IMR-90 (cell line): Measurements from ENCODE around the gene CNTN4. TPM values are rescaled to one million over a fixed set of nuclear protein-coding genes. Genes with fewer than 3 reads are reported as not detected.

Experiments
- ATAC-seq: fragments of 200-7000 bp; cut with Tn5 transposase; 2 replicates; pipeline ENCODE4 v1.9.1; 2020; ENCODE audit warnings: low read depth, mild to moderate bottlenecking, moderate library complexity
- BruUV-seq: library from RNA; stranded (reverse); fragments of 400-500 nt; replicated peaks from 2 replicates; lab custom pipeline; 2021; lab: Mats Ljungman, UMichigan
- CTCF ChIA-PET: fragments of 300-600 bp; formaldehyde crosslinking; extraction: SDS; loops from one replicate; lab custom pipeline; 2021; ENCODE audit warnings: antibody characterized with exemption; lab: Yijun Ruan, JAX
- POLR2A ChIA-PET: fragments of 300-600 bp; sonication (Branson Sonifier 250); formaldehyde crosslinking; loops from one replicate; lab custom pipeline; 2022; ENCODE audit warnings: antibody characterized with exemption; ENCODE audit not compliant: unreplicated experiment; lab: Charles Lee
- DNase-seq: peaks from one replicate; pipeline ENCODE4 v3.0.0; 2013
- H2AFZ ChIP-seq: replicated peaks from 2 replicates; pipeline ENCODE3; 2013; ENCODE audit warnings: low read length, mild to moderate bottlenecking; ENCODE audit not compliant: poor library complexity
- H2AK5ac ChIP-seq: 2 replicates; pipeline ENCODE4 v1.6.1; 2013; ENCODE audit warnings: low read depth, low read length, inconsistent platforms
- H2AK9ac ChIP-seq: replicated peaks from 2 replicates; pipeline ENCODE3; 2013; ENCODE audit warnings: mild to moderate bottlenecking, low read depth, low read length, moderate library complexity; ENCODE audit not compliant: poor library complexity
- H2BK120ac ChIP-seq: 2 replicates; pipeline ENCODE4 v1.6.1; 2013; ENCODE audit warnings: low read depth, low read length, inconsistent platforms
- H2BK15ac ChIP-seq: 3 replicates; pipeline ENCODE4 v1.6.1; 2013; ENCODE audit warnings: low read depth, low read length, inconsistent platforms
- H2BK20ac ChIP-seq: 2 replicates; pipeline ENCODE4 v1.6.1; 2013; ENCODE audit warnings: low read depth, mild to moderate bottlenecking, inconsistent platforms, low read length, moderate library complexity
- H2BK5ac ChIP-seq: 2 replicates; pipeline ENCODE4 v1.6.1; 2013; ENCODE audit warnings: mild to moderate bottlenecking, low read depth, low read length, inconsistent platforms; ENCODE audit not compliant: poor library complexity, severe bottlenecking
- H3K14ac ChIP-seq: replicated peaks from 2 replicates; pipeline ENCODE4 v1.6.1; 2013; ENCODE audit warnings: low read depth, low read length, inconsistent platforms
- H3K18ac ChIP-seq: 2 replicates; pipeline ENCODE4 v1.6.1; 2013; ENCODE audit warnings: low read depth, low read length, control low read depth
- H3K23ac ChIP-seq: 2 replicates; pipeline ENCODE4 v1.6.1; 2013; ENCODE audit warnings: low read depth, low read length, inconsistent platforms
- H3K27ac ChIP-seq: 2 replicates; pipeline ENCODE4 v1.5.1; 2013; ENCODE audit warnings: mild to moderate bottlenecking, control low read depth, low read length; ENCODE audit not compliant: insufficient read depth
- H3K27me3 ChIP-seq: 2 replicates; pipeline ENCODE4 v1.6.1; 2013; ENCODE audit warnings: low read length; ENCODE audit not compliant: control insufficient read depth, insufficient read depth
- H3K36me3 ChIP-seq: 2 replicates; pipeline ENCODE4 v1.6.1; 2013; ENCODE audit warnings: low read length, mixed read lengths; ENCODE audit not compliant: control insufficient read depth, insufficient read depth
- H3K4ac ChIP-seq: 2 replicates; pipeline ENCODE4 v1.6.1; 2013; ENCODE audit warnings: low read depth, low read length, inconsistent platforms
- H3K4me1 ChIP-seq: 2 replicates; pipeline ENCODE4 v1.6.1; 2013; ENCODE audit warnings: low read length, mixed read lengths; ENCODE audit not compliant: control insufficient read depth, insufficient read depth
- H3K4me2 ChIP-seq: 2 replicates; pipeline ENCODE4 v1.6.1; 2013; ENCODE audit warnings: low read depth, mild to moderate bottlenecking, control low read depth, low read length, moderate library complexity
- H3K4me3 ChIP-seq: 2 replicates; pipeline ENCODE4 v1.5.1; 2013; ENCODE audit warnings: low read depth, mild to moderate bottlenecking, control low read depth, low read length, moderate library complexity; ENCODE audit not compliant: insufficient read depth
- H3K56ac ChIP-seq: 2 replicates; pipeline ENCODE4 v1.6.1; 2013; ENCODE audit warnings: low read length, inconsistent platforms; ENCODE audit not compliant: insufficient read depth; ENCODE audit errors: extremely low read depth
- H3K79me1 ChIP-seq, 2 experiments: 2 replicates each; pipeline ENCODE4 v1.6.1; 2013; ENCODE audit warnings: low read length in 2 of 2, inconsistent platforms in 1 of 2, low read depth in 1 of 2
- H3K9ac ChIP-seq: 2 replicates; pipeline ENCODE4 v1.6.1; 2013; ENCODE audit warnings: low read depth, low read length, control low read depth
- H3K9me1 ChIP-seq: 2 replicates; pipeline ENCODE4 v1.6.1; 2013; ENCODE audit warnings: low read length, inconsistent platforms; ENCODE audit not compliant: insufficient read depth
- H3K9me3 ChIP-seq: 2 replicates; pipeline ENCODE4 v1.6.1; 2013; ENCODE audit warnings: low read length; ENCODE audit not compliant: control insufficient read depth, insufficient read depth
- H4K20me1 ChIP-seq: 2 replicates; pipeline ENCODE4 v1.6.1; 2013; ENCODE audit warnings: low read length, inconsistent platforms; ENCODE audit not compliant: insufficient read depth
- H4K5ac ChIP-seq: 2 replicates; pipeline ENCODE4 v1.6.1; 2013; ENCODE audit warnings: mild to moderate bottlenecking, low read depth, low read length, control low read depth
- H4K8ac ChIP-seq, 2 experiments: 2 replicates each; pipeline ENCODE4 v1.6.1; 2013; ENCODE audit warnings: low read depth in 2 of 2, low read length in 2 of 2, control low read depth in 1 of 2, inconsistent platforms in 1 of 2
- H4K91ac ChIP-seq: 2 replicates; pipeline ENCODE4 v1.6.1; 2013; ENCODE audit warnings: low read depth, low read length, inconsistent platforms; ENCODE audit not compliant: insufficient read depth
- CHD1 ChIP-seq: IDR thresholded peaks from 2 replicates; pipeline ENCODE4 v1.6.1; 2012; ENCODE audit warnings: low read depth, low read length, improper control_type of control experiment
- FOS ChIP-seq: fragments of 150-350 bp; IDR thresholded peaks from 2 replicates; pipeline ENCODE4 v1.6.1; 2016; ENCODE audit warnings: low read depth, low read length
- MAFK ChIP-seq: IDR thresholded peaks from 2 replicates; pipeline ENCODE4 v1.6.1; 2012; ENCODE audit warnings: low read depth, low read length, improper control_type of control experiment
- MAZ ChIP-seq: IDR thresholded peaks from 2 replicates; pipeline ENCODE4 v1.6.1; 2012; ENCODE audit warnings: low read depth, mild to moderate bottlenecking, low read length, improper control_type of control experiment, moderate library complexity, borderline replicate concordance
- MXI1 ChIP-seq: IDR thresholded peaks from 2 replicates; pipeline ENCODE4 v1.6.1; 2012; ENCODE audit warnings: low read depth, mild to moderate bottlenecking, low read length, moderate library complexity, borderline replicate concordance
- NFE2L2 ChIP-seq: fragments of 150-350 bp; IDR thresholded peaks from 2 replicates; pipeline ENCODE4 v1.6.1; 2016; ENCODE audit warnings: low read depth, mild to moderate bottlenecking, low read length
- POLR2A ChIP-seq: IDR thresholded peaks from 2 replicates; pipeline ENCODE4 v1.6.1; 2012; ENCODE audit warnings: mild to moderate bottlenecking, low read depth, low read length
- RAD21 ChIP-seq: IDR thresholded peaks from 2 replicates; pipeline ENCODE4 v1.6.1; 2012; ENCODE audit warnings: low read length, improper control_type of control experiment
- RCOR1 ChIP-seq: IDR thresholded peaks from 2 replicates; pipeline ENCODE4 v1.6.1; 2012; ENCODE audit warnings: mild to moderate bottlenecking, low read length, improper control_type of control experiment; ENCODE audit not compliant: insufficient replicate concordance
- RFX5 ChIP-seq: IDR thresholded peaks from 2 replicates; pipeline ENCODE4 v1.8.0; 2012; ENCODE audit warnings: low read depth, mild to moderate bottlenecking, low read length, moderate library complexity
- SMC3 ChIP-seq: fragments of 150-350 bp; IDR thresholded peaks from 2 replicates; pipeline ENCODE4 v1.6.1; 2016; ENCODE audit warnings: low read depth, mild to moderate bottlenecking, antibody characterized with exemption, low read length, moderate library complexity
- WGBS, 2 experiments: methylation state at CpG; one replicate each; pipeline versions ENCODE4 v1.1.5 to v1.1.7; 2013; ENCODE audit warnings: missing lambda C conversion rate in 2 of 2; ENCODE audit not compliant: insufficient read length in 1 of 2; ENCODE audit errors: extremely low coverage in 2 of 2; 5-methylcytosine and 5-hydroxymethylcytosine counted together
- dilution Hi-C: fragments of 300-500 bp; cut with HindIII; formaldehyde crosslinking; loops from one replicate; pipeline ENCODE4 v1.14.3; 2018; ENCODE audit warnings: low sequenced_read_pairs; ENCODE audit not compliant: unreplicated experiment
- in situ Hi-C: fragments of 300-500 bp; cut with MboI; formaldehyde crosslinking; loops from 3 replicates; pipeline ENCODE4 v1.14.3; 2019; ENCODE audit warnings: low sequenced_read_pairs, inconsistent platforms, mixed read lengths
- intact Hi-C: fragments of 100-400 bp; cut with micrococcal nuclease; formaldehyde crosslinking; loops from 2 replicates; pipeline ENCODE4 v1.10.0; 2022
- polyA plus RNA-seq, 3 experiments: library from polyadenylated mRNA; depleted of rRNA; stranded (reverse); fragments of >200 nt; gene quantifications; 2 replicates each; pipeline ENCODE4 v1.2.3, GENCODE V29; 2012; ENCODE audit warnings: low replicate concordance in 1 of 3
- total RNA-seq: library from RNA; depleted of rRNA; stranded (reverse); fragments of >200 nt; gene quantifications from 2 replicates; pipeline ENCODE4 v1.2.3, GENCODE V29; 2012
- TF ChIP-seq, protein P1 (sequence below): fragments of 150-350 bp; IDR thresholded peaks from 2 replicates; pipeline ENCODE4 v1.6.1; 2017; ENCODE audit warnings: mild to moderate bottlenecking, antibody characterized with exemption, low read length, low read depth
- TF ChIP-seq, protein P2 (sequence below): conservative IDR thresholded peaks from 2 replicates; pipeline ENCODE4 v1.5.1; 2012; ENCODE audit warnings: mild to moderate bottlenecking, low read depth, low read length, improper control_type of control experiment

Gene CNTN4
- total and polyA plus RNA-seq, 2 of the 4 experiments (the other 2 are of a cell fraction): under 0.01 TPM; not detected in 1

DNA sequence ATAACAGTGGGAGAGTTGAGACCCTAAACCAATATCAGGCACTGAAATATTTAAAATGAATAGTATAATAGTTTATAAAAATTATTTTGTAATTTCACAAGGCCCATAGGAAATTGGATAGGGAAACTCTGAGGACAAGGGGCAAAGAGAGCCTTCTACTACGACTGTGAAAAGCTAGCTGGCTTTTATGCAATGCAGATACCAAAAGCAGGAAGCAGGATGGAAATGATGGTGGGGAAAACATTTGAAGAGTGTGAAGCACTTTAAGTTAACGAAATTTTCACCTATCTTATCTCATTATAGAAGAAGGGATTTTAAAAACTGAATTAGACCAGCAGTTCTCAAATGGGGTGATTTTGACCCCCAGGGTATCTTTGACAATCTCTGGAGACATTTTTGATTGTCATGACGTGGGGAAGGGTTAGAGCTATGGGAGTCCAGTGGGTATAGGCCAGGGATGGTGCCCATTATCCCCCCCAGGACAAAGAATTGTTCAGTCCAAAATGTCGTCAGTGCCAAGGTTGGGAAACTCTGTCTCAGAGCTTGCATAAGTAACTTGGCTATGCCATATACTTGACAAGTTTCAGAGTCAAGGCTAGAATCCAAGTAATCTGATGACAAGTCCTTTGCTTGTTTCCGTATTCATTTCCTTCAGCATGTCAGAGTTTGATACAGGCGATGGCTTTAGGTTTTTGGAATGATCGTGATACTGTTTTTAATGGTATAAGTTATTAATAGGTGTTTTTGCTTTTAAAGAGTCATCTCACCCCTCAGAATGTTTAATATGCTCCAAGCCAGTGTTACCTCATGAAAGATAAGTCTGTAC lies 885.6 kb downstream of the CNTN4 start:
- H3K56ac ChIP-seq: no peak overlapping the region
- 67% methylated on average over 1 of the region's 7 CpGs; no CpG with 5 or more reads in 1 of the 2 experiments for WGBS, 2 experiments
- no peak overlapping the region for H2BK5ac ChIP-seq
- BruUV-seq: no TSS peak
- H3K9ac ChIP-seq: no peak overlapping the region
- H2BK20ac ChIP-seq: no peak overlapping the region
- no peak overlapping the region for H3K14ac ChIP-seq
- no peak overlapping the region for H2AK9ac ChIP-seq
- no peak overlapping the region for H4K5ac ChIP-seq
- dilution Hi-C loops (no loop called here), in situ Hi-C loops (no loop called here), intact Hi-C loops (no loop called here)
- POLR2A ChIA-PET: no interaction called here
- no peaks in the 10 kb centered on the region for H3K36me3 ChIP-seq
- no peak overlapping the region for H3K23ac ChIP-seq
- no peak overlapping the region for H3K4ac ChIP-seq
- no peaks in the 10 kb centered on the region for H4K20me1 ChIP-seq
- no peaks in the 10 kb centered on the region for H3K27me3 ChIP-seq
- H3K4me1 ChIP-seq: no peaks in the 10 kb centered on the region
- H3K27ac ChIP-seq: no peak overlapping the region
- no peak overlapping the region for H3K4me2 ChIP-seq
- DNase-seq (no peak), ATAC-seq (no peak)
- H3K79me1 ChIP-seq: no peaks in the 10 kb centered on the region
- no peaks in the 10 kb centered on the region for H3K9me1 ChIP-seq
- peaks cover 6% of the 10 kb centered on the region for H3K9me3 ChIP-seq
- no peak overlapping the region for H3K4me3 ChIP-seq
- H3K18ac ChIP-seq: no peak overlapping the region
- H4K91ac ChIP-seq: no peak overlapping the region
- H2BK15ac ChIP-seq: no peak overlapping the region
- no peak overlapping the region for H4K8ac ChIP-seq
- no peak overlapping the region for H2AK5ac ChIP-seq
- TF ChIP-seq NFE2L2: no peak
- TF ChIP-seq CHD1: no peak
- no peak for TF ChIP-seq RFX5
- no peak for TF ChIP-seq RCOR1
- no peak for TF ChIP-seq MAZ
- TF ChIP-seq MAFK: no peak
- no peak for TF ChIP-seq POLR2A
- no peak for TF ChIP-seq RAD21
- TF ChIP-seq FOS: no peak
- TF ChIP-seq MXI1: no peak
- TF ChIP-seq SMC3: no peak
- TF ChIP-seq, protein P1, sequence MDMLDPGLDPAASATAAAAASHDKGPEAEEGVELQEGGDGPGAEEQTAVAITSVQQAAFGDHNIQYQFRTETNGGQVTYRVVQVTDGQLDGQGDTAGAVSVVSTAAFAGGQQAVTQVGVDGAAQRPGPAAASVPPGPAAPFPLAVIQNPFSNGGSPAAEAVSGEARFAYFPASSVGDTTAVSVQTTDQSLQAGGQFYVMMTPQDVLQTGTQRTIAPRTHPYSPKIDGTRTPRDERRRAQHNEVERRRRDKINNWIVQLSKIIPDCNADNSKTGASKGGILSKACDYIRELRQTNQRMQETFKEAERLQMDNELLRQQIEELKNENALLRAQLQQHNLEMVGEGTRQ: no peak
- TF ChIP-seq, protein P2, sequence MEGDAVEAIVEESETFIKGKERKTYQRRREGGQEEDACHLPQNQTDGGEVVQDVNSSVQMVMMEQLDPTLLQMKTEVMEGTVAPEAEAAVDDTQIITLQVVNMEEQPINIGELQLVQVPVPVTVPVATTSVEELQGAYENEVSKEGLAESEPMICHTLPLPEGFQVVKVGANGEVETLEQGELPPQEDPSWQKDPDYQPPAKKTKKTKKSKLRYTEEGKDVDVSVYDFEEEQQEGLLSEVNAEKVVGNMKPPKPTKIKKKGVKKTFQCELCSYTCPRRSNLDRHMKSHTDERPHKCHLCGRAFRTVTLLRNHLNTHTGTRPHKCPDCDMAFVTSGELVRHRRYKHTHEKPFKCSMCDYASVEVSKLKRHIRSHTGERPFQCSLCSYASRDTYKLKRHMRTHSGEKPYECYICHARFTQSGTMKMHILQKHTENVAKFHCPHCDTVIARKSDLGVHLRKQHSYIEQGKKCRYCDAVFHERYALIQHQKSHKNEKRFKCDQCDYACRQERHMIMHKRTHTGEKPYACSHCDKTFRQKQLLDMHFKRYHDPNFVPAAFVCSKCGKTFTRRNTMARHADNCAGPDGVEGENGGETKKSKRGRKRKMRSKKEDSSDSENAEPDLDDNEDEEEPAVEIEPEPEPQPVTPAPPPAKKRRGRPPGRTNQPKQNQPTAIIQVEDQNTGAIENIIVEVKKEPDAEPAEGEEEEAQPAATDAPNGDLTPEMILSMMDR: no peak
- CTCF ChIA-PET: no interaction called here
- no peak overlapping the region for H2AFZ ChIP-seq
- H2BK120ac ChIP-seq: no peak overlapping the region
